ENCODE data around the gene DHRS3. TPM values are rescaled to one million over a fixed set of nuclear protein-coding genes. Genes with fewer than 3 reads are reported as not detected.

The DHRS3 gene
- total and polyA plus RNA-seq, 2 of the 13 experiments (the other 11 are each of a cell fraction or from before 2014, with no cell fraction given), result 48.5 to 90.5 TPM

- TF ChIP-seq RARA (CRISPR knock-in tag; IDR thresholded peaks at IDR 0.05), result peak; percentile 93
- 0 out of 2 replicates have a peak, but pooled peaks have one; percentile 32 for TF ChIP-seq ZNF878 (CRISPR knock-in tag; IDR thresholded peaks at IDR 0.05)
- peak; percentile 39 for TF ChIP-seq ELF3 (CRISPR knock-in tag; IDR thresholded peaks at IDR 0.05)
- no peak for TF ChIP-seq CEBPG (CRISPR knock-in tag; IDR thresholded peaks at IDR 0.05)
- TF ChIP-seq TAF1 (CRISPR knock-in tag; IDR thresholded peaks at IDR 0.05), result no peak
- peak; percentile 64; the same call in 1 of the 2 replicates for TF ChIP-seq FOXP1 (IDR thresholded peaks at IDR 0.05)
- peak; percentile 88 for TF ChIP-seq FOXP1 (CRISPR knock-in tag; IDR thresholded peaks at IDR 0.05)
- no peak for TF ChIP-seq MTA1 (CRISPR knock-in tag; IDR thresholded peaks at IDR 0.05; ENCODE audit: borderline replicate concordance)
- TF ChIP-seq ZNF770 (CRISPR knock-in tag; IDR thresholded peaks at IDR 0.05), result peak; percentile 92
- no peak for TF ChIP-seq ZHX2 (IDR thresholded peaks at IDR 0.05; ENCODE audit: low read depth)
- TF ChIP-seq ZHX2 (CRISPR knock-in tag; IDR thresholded peaks at IDR 0.05; ENCODE audit: borderline replicate concordance), result no peak
- peak; percentile 24; the same call in 1 of the 2 replicates for TF ChIP-seq NCOA2 (CRISPR knock-in tag; IDR thresholded peaks at IDR 0.05)
- TF ChIP-seq ZC3H13 (CRISPR knock-in tag; IDR thresholded peaks at IDR 0.05), result 0 out of 2 replicates have a peak, but pooled peaks have one; percentile 18
- TF ChIP-seq ZNF281 (CRISPR knock-in tag; IDR thresholded peaks at IDR 0.05; ENCODE audit: borderline replicate concordance), result peak; percentile 49; the same call in 1 of the 2 replicates
- no peak for TF ChIP-seq POLR2AphosphoS5 (IDR thresholded peaks at IDR 0.05; ENCODE audit: low read depth, low read length)
- TF ChIP-seq GABPB1 (CRISPR knock-in tag; IDR thresholded peaks at IDR 0.05), result peak; percentile 8; the same call in 1 of the 2 replicates
- no peak for TF ChIP-seq TCF12 (IDR thresholded peaks at IDR 0.05)
- TF ChIP-seq TCF12 (CRISPR knock-in tag; IDR thresholded peaks at IDR 0.05), result no peak
- peak; percentile 4; the same call in 1 of the 2 replicates for TF ChIP-seq RFX1 (IDR thresholded peaks at IDR 0.05)
- TF ChIP-seq HIVEP1 (CRISPR knock-in tag; IDR thresholded peaks at IDR 0.05), result 0 out of 2 replicates have a peak, but pooled peaks have one; percentile 25
These were observed 68.3 kb downstream of the DHRS3 start (continued) for GRCh38 chr1:12549460-12550349.
